GM12878 (cell line): ENCODE data around the gene MARCHF4. TPM values are rescaled to one million over a fixed set of nuclear protein-coding genes. Genes with fewer than 3 reads are reported as not detected.

Experiments
- ATAC-seq: fragments of 200-7000 bp; cut with Tn5 transposase; 3 replicates; pipeline ENCODE4 v1.9.1; 2020; ENCODE audit warnings: mild to moderate bottlenecking, moderate library complexity
- BruUV-seq: library from RNA; stranded (reverse); fragments of 400-500 nt; replicated peaks from 2 replicates; lab custom pipeline; 2021; lab: Mats Ljungman, UMichigan
- CTCF ChIA-PET: fragments of 300-600 bp; sonication (Branson Sonifier 250); formaldehyde crosslinking; extraction: SDS; loops from one replicate; lab custom pipeline; 2021; ENCODE audit warnings: inconsistent platforms; lab: Yijun Ruan, JAX
- POLR2A ChIA-PET: fragments of 350-600 bp; formaldehyde crosslinking; extraction: SDS; loops from one replicate; lab custom pipeline; 2021; ENCODE audit warnings: inconsistent platforms; lab: Charles Lee
- RAD21 ChIA-PET: fragments of 300-600 bp; sonication (Branson Sonifier 250); formaldehyde crosslinking; loops from one replicate; lab custom pipeline; 2023; ENCODE audit warnings: antibody characterized with exemption; ENCODE audit not compliant: unreplicated experiment; lab: Charles Lee
- SMC1A ChIA-PET: fragments of 300-600 bp; sonication (Branson Sonifier 250); formaldehyde crosslinking; loops from one replicate; lab custom pipeline; 2023; ENCODE audit not compliant: unreplicated experiment, uncharacterized antibody; lab: Charles Lee
- DNase-seq: peaks from one replicate; pipeline ENCODE4 v3.0.0-alpha.2; 2011; ENCODE audit warnings: low read depth, low spot score
- FAIRE-seq: peaks from 3 replicates; lab custom pipeline; 2011; peaks lifted over from hg19 to GRCh38; lab: Jason Lieb, UNC
- H2AFZ ChIP-seq: 2 replicates; pipeline ENCODE4 v1.6.0; 2011; ENCODE audit warnings: low read depth, low read length, control low read depth; ENCODE audit not compliant: control insufficient read depth
- H3K27ac ChIP-seq: 2 replicates; pipeline ENCODE4 v1.5.1; 2011; ENCODE audit warnings: control low read depth; ENCODE audit not compliant: control insufficient read depth, insufficient read depth
- H3K27me3 ChIP-seq, 2 experiments: replicated peaks in 1 of 2; 2 replicates each; pipeline versions ENCODE4 v1.6.0 to v1.6.1; 2011; ENCODE audit warnings: low read length in 1 of 2; ENCODE audit not compliant: control insufficient read depth in 2 of 2, insufficient read depth in 2 of 2
- H3K36me3 ChIP-seq, 2 experiments: 2 replicates each; pipeline ENCODE4 v1.5.1; 2011; ENCODE audit warnings: low read length in 1 of 2; ENCODE audit not compliant: control insufficient read depth in 2 of 2, insufficient read depth in 2 of 2
- H3K4me1 ChIP-seq: 2 replicates; pipeline ENCODE4 v1.6.1; 2011; ENCODE audit warnings: mild to moderate bottlenecking, low read length, moderate library complexity, mixed read lengths; ENCODE audit not compliant: control insufficient read depth, insufficient read depth
- H3K4me2 ChIP-seq: 2 replicates; pipeline ENCODE4 v1.6.0; 2011; ENCODE audit warnings: control low read depth; ENCODE audit not compliant: control insufficient read depth, insufficient read depth
- H3K4me3 ChIP-seq: fragments of 200-600 bp; sonication (generic); 2 replicates; pipeline ENCODE4 v1.5.1; 2016
- H3K79me2 ChIP-seq: 2 replicates; pipeline ENCODE4 v1.6.0; 2011; ENCODE audit warnings: low read length; ENCODE audit not compliant: control insufficient read depth, insufficient read depth
- H3K9ac ChIP-seq: 2 replicates; pipeline ENCODE4 v1.8.0; 2011; ENCODE audit warnings: low read length, control low read depth, mixed read lengths; ENCODE audit not compliant: control insufficient read depth, insufficient read depth
- H3K9me3 ChIP-seq: replicated peaks from 3 replicates; pipeline ENCODE4 v1.5.1; 2011; ENCODE audit warnings: mild to moderate bottlenecking, low read length; ENCODE audit not compliant: control insufficient read depth, insufficient read depth
- H4K20me1 ChIP-seq: 2 replicates; pipeline ENCODE4 v1.6.0; 2011; ENCODE audit not compliant: control insufficient read depth, insufficient read depth
- ETV6 ChIP-seq, 2 experiments: fragments of 450-650 bp in 1 of 2; IDR thresholded peaks in 1 of 2; conservative IDR thresholded peaks in 1 of 2; 2 replicates each; pipeline ENCODE4 v1.6.1; 2014; ENCODE audit warnings: antibody characterized with exemption in 1 of 2, borderline replicate concordance in 1 of 2, low read depth in 1 of 2, mild to moderate bottlenecking in 1 of 2, moderate library complexity in 1 of 2
- GABPA ChIP-seq: IDR thresholded peaks from 2 replicates; pipeline ENCODE4 v1.6.1; 2014; ENCODE audit warnings: antibody characterized with exemption, low read depth, mild to moderate bottlenecking, inconsistent platforms
- MXI1 ChIP-seq: fragments of 150-350 bp; IDR thresholded peaks from 2 replicates; pipeline ENCODE4 v1.6.1; 2011; ENCODE audit warnings: low read depth, mild to moderate bottlenecking, inconsistent platforms, low read length, improper control_type of control experiment
- NFYA ChIP-seq: IDR thresholded peaks from 2 replicates; pipeline ENCODE4 v1.6.1; 2011; ENCODE audit warnings: low read depth, mild to moderate bottlenecking, low read length, improper control_type of control experiment, borderline replicate concordance
- NFYB ChIP-seq: IDR thresholded peaks from 2 replicates; pipeline ENCODE4 v1.6.1; 2011; ENCODE audit warnings: low read depth, mild to moderate bottlenecking, low read length, improper control_type of control experiment, moderate library complexity; ENCODE audit not compliant: insufficient read depth
- NR2C1 ChIP-seq: fragments of 450-650 bp; IDR thresholded peaks from 2 replicates; pipeline ENCODE4 v1.6.1; 2017; ENCODE audit warnings: antibody characterized with exemption, mild to moderate bottlenecking, moderate library complexity
- PML ChIP-seq: IDR thresholded peaks from 2 replicates; pipeline ENCODE4 v1.6.1; 2012; ENCODE audit warnings: low read length, inconsistent platforms
- SMAD5 ChIP-seq: IDR thresholded peaks from 2 replicates; pipeline ENCODE4 v1.6.1; 2016; ENCODE audit warnings: antibody characterized with exemption, low read depth
- SRF ChIP-seq, 2 experiments: IDR thresholded peaks; 2 replicates each; pipeline ENCODE4 v1.6.1; 2011; ENCODE audit warnings: low read depth in 2 of 2, low read length in 2 of 2, mild to moderate bottlenecking in 1 of 2, moderate library complexity in 1 of 2
- STAT3 ChIP-seq: IDR thresholded peaks from 2 replicates; pipeline ENCODE4 v1.6.1; 2011; ENCODE audit warnings: low read depth, low read length, improper control_type of control experiment
- TAF1 ChIP-seq: IDR thresholded peaks from 2 replicates; pipeline ENCODE4 v1.6.1; 2011; ENCODE audit warnings: mild to moderate bottlenecking, low read depth, low read length, borderline replicate concordance
- WRNIP1 ChIP-seq: IDR thresholded peaks from 2 replicates; pipeline ENCODE4 v1.6.1; 2011; ENCODE audit warnings: low read depth, low read length, improper control_type of control experiment, borderline replicate concordance
- YY1 ChIP-seq: IDR thresholded peaks from 2 replicates; pipeline ENCODE4 v1.6.1; 2011; ENCODE audit warnings: low read depth, mild to moderate bottlenecking, low read length
- WGBS: methylation state at CpG from one replicate; pipeline ENCODE4 v1.1.6; 2016; ENCODE audit warnings: low lambda C conversion rate; ENCODE audit not compliant: insufficient replicate concordance, insufficient coverage; ENCODE audit errors: missing lambda C conversion rate; 5-methylcytosine and 5-hydroxymethylcytosine counted together
- in situ Hi-C: fragments of 300-500 bp; cut with MboI; formaldehyde crosslinking; loops from 9 replicates; pipeline ENCODE4 v1.14.3; 2018; ENCODE audit warnings: mixed read lengths
- intact Hi-C: fragments of 100-400 bp; cut with micrococcal nuclease; formaldehyde crosslinking; loops from one replicate; pipeline ENCODE4 v1.14.2; 2022; ENCODE audit not compliant: unreplicated experiment
- polyA plus RNA-seq, 11 experiments: library from polyadenylated mRNA; depleted of rRNA in 4 of 11; unstranded in 6 of 11; stranded (reverse) in 5 of 11; fragments of >200 nt; fragmentation: Nextera tagmentation in 4 of 11; fragmentation: Illumina TruSeq in 1 of 11; extraction: Ambion mirVana in 4 of 11; extraction: Trizol in 1 of 11; gene quantifications; 1 replicate in 1 of 11; 2 replicates in 10 of 11; pipeline versions ENCODE4 v1.2.1 to v1.2.3, GENCODE V29; 2011 to 2016; ENCODE audit warnings: inconsistent platforms in 2 of 11, missing spikeins in 2 of 11, low read depth in 1 of 11
- total RNA-seq, 4 experiments: library from RNA; depleted of rRNA in 3 of 4; stranded (reverse); fragments of >200 nt in 3 of 4; fragmentation: Illumina TruSeq in 1 of 4; extraction: Trizol in 1 of 4; gene quantifications; 2 replicates each; pipeline versions ENCODE4 v1.2.1 to v1.2.3, GENCODE V29; 2013 to 2021
- TF ChIP-seq, protein P1 (sequence below): fragments of 150-350 bp; IDR thresholded peaks from 2 replicates; pipeline ENCODE4 v1.6.1; 2016; ENCODE audit warnings: low read depth, low read length

Gene MARCHF4
- total and polyA plus RNA-seq, 10 of the 15 experiments (the other 5 are each of a cell fraction or from before 2014, with no cell fraction given), result not detected

DNA sequence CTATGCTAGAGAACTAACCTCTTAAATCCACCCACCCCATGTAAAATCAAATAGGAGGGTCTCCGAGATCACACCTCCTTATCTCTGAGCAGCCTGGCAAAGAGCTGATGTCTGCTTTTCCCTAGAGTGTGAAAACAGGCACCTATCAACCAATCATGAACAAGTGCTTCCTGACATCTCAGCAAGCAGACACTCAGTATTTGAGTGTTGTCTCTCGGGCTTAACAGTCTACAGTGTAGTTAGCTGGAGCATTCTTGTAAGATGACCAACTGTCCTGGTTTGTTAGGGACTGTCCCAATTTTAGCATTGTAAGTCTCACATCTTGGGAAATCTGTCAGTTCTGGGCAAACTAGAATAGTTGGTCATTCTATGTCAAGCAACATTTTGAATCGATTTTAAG is 26.4 kb downstream of the MARCHF4 start:
- no peak for ATAC-seq
- H2AFZ ChIP-seq, result no peak overlapping the region
- SMC1A ChIA-PET, result interaction anchor here (1.3 kb wide), 1 partner anchor 18 kb away, joined by 3 read pairs; no protein-coding TSS in a partner anchor
- FAIRE-seq, result no peak
- H3K27ac ChIP-seq, result no peak overlapping the region
- no peaks in the 10 kb centered on the region; the same call in 1 of the 2 replicates for H3K4me1 ChIP-seq
- no peak for DNase-seq
- no peak overlapping the region for H3K4me3 ChIP-seq
- H3K4me2 ChIP-seq, result no peak overlapping the region
- TF ChIP-seq NR2C1 (no peak), NFYB (0 out of 2 replicates have a peak, but pooled peaks have one; percentile 14)
- H3K27me3 ChIP-seq, result no peaks in the 10 kb centered on the region; a peak in 1 of 4 replicates
- no peak overlapping the region for H3K9ac ChIP-seq
- WGBS, result 49% methylated on average over 3 of the region's 3 CpGs
- RAD21 ChIA-PET, result no interaction called here
- POLR2A ChIA-PET, result no interaction called here
- in situ Hi-C loops (no loop called here), intact Hi-C loops (no loop called here)
- H3K79me2 ChIP-seq, result no peaks in the 10 kb centered on the region
- CTCF ChIA-PET, result interaction anchor here (1.1 to 2.2 kb wide), 2 partner anchors 59 to 61 kb away, joined by 3 to 5 read pairs; no protein-coding TSS in a partner anchor
- no peaks in the 10 kb centered on the region for H4K20me1 ChIP-seq
- no peaks in the 10 kb centered on the region for H3K9me3 ChIP-seq
- BruUV-seq, result no TSS peak
- H3K36me3 ChIP-seq, result no peaks in the 10 kb centered on the region

DNA sequence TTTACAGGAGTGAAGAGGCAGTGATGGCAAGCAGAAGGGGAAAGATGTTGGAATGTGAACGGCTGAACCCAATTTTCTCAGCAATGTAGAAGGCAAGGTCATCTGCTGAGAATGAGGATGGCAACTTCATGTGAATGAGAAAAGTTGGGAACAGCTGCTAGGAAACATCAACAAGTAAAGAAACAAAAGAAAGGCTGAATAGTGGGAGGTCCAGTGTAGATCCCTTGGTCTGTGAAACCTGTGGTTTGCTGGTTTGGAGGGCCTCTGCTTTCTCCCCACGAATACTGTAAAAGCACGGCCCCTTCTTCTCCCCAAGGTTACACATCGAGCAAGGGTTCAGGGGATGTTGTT is 27.4 kb downstream of the MARCHF4 start:
- no peak overlapping the region for H2AFZ ChIP-seq
- intact Hi-C loops, result no loop called here
- no peaks in the 10 kb centered on the region for H3K9me3 ChIP-seq
- no peak overlapping the region for H3K9ac ChIP-seq
- ATAC-seq (no peak), DNase-seq (no peak), FAIRE-seq (no peak)
- no TSS peak for BruUV-seq
- H3K4me2 ChIP-seq, result no peak overlapping the region
- no peaks in the 10 kb centered on the region for H3K79me2 ChIP-seq
- in situ Hi-C loops, result no loop called here
- H3K27me3 ChIP-seq, result no peaks in the 10 kb centered on the region; a peak in 1 of 4 replicates
- ChIA-PET CTCF (interaction anchor here (1.1 to 2.2 kb wide), 2 partner anchors 60 kb away, joined by 3 to 5 read pairs; no protein-coding TSS in a partner anchor), POLR2A (no interaction called here), RAD21 (no interaction called here), SMC1A (interaction anchor here (1.3 kb wide), 1 partner anchor 17 kb away, joined by 3 read pairs; no protein-coding TSS in a partner anchor)
- no peak overlapping the region for H3K27ac ChIP-seq
- no peaks in the 10 kb centered on the region for H3K36me3 ChIP-seq
- WGBS, result 24% methylated on average over 4 of the region's 4 CpGs
- no peaks in the 10 kb centered on the region; the same call in 1 of the 2 replicates for H3K4me1 ChIP-seq
- H4K20me1 ChIP-seq, result no peaks in the 10 kb centered on the region
- no peak overlapping the region for H3K4me3 ChIP-seq
- no peak for TF ChIP-seq YY1
- no peak for TF ChIP-seq STAT3
- no peak for TF ChIP-seq SRF (IDR thresholded peaks at IDR 0.05; ENCODE audit: low read depth in 2 of 2, low read length in 2 of 2)
- TF ChIP-seq NFYA, result no peak
- TF ChIP-seq, protein P1, sequence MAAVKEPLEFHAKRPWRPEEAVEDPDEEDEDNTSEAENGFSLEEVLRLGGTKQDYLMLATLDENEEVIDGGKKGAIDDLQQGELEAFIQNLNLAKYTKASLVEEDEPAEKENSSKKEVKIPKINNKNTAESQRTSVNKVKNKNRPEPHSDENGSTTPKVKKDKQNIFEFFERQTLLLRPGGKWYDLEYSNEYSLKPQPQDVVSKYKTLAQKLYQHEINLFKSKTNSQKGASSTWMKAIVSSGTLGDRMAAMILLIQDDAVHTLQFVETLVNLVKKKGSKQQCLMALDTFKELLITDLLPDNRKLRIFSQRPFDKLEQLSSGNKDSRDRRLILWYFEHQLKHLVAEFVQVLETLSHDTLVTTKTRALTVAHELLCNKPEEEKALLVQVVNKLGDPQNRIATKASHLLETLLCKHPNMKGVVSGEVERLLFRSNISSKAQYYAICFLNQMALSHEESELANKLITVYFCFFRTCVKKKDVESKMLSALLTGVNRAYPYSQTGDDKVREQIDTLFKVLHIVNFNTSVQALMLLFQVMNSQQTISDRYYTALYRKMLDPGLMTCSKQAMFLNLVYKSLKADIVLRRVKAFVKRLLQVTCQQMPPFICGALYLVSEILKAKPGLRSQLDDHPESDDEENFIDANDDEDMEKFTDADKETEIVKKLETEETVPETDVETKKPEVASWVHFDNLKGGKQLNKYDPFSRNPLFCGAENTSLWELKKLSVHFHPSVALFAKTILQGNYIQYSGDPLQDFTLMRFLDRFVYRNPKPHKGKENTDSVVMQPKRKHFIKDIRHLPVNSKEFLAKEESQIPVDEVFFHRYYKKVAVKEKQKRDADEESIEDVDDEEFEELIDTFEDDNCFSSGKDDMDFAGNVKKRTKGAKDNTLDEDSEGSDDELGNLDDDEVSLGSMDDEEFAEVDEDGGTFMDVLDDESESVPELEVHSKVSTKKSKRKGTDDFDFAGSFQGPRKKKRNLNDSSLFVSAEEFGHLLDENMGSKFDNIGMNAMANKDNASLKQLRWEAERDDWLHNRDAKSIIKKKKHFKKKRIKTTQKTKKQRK, result no peak
- TF ChIP-seq PML, result no peak
- no peak for TF ChIP-seq GABPA
- TF ChIP-seq TAF1, result no peak
- TF ChIP-seq MXI1, result no peak
- TF ChIP-seq ETV6 (conservative IDR thresholded peaks at IDR 0.05 in 1 of 2, IDR thresholded peaks at IDR 0.05 in 1 of 2; ENCODE audit: borderline replicate concordance in 1 of 2, low read depth in 1 of 2), result no peak
- no peak for TF ChIP-seq WRNIP1
- TF ChIP-seq SMAD5, result no peak
